ENCODE results near the gene COPA.
"Not testable (repeated sequence)": the region's sequence is repeated elsewhere in the genome, so short reads cannot be mapped to it uniquely, and the experiment has no call there.

Gene COPA

DNA sequence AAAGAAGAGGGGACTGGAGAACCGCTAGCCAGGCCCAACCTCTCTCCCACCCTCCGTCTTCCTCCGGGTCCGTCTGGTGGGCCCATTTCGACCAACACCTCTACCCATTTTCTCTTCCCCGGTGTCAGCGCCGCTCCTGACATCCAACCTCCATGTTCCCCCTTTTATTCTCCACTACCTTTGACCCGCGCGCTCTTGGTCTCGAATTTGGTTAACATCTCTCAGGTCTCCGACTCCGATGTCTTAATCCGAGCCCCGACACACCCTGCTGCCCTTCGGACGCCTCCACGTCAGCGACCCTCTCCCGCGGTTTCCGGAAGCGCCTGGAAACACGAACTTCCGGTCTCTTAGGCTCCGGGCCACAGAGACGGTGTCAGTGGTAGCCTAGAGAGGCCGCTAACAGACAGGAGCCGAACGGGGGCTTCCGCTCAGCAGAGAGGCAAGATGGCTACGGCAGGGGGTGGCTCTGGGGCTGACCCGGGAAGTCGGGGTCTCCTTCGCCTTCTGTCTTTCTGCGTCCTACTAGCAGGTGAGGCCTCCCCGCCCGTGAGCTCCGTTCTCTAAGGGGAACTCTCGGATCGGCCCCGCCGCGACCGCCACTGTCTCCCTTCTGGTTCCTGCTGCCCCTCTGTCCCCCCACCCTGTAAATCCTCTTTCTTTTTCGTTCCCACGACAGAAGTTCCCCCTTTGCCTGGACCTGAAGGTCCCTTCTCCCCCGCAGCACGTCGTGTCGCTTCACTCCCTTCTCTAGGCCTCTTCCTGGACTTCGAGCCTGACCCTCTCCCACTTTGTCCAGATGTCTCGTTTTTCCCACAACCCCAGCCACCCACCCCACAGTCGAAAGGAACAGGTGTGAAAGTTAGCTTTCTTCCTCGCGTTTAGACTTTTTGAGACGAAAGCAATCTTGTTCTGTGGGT lies at the start of gene COPA, which contains the start of gene NCSTN:
Gene COPA, minus strand, starts transcription at position 298 of the 917 bp plus-strand sequence. Its CDS starts 80 bp downstream, at position 218.
Gene NCSTN, plus strand, starts transcription at position 431 of the 917 bp plus-strand sequence. Its CDS starts 14 bp downstream, at position 445.
- DNase-seq: peak; percentile 64

GRCh38 chr1:160388406-160388805 lies 45.4 kb upstream of the COPA start:
- not testable (repeated sequence) for DNase-seq

GRCh38 chr1:160384812-160385211 lies 41.8 kb upstream of the COPA start:
- not testable (repeated sequence) for DNase-seq

DNA sequence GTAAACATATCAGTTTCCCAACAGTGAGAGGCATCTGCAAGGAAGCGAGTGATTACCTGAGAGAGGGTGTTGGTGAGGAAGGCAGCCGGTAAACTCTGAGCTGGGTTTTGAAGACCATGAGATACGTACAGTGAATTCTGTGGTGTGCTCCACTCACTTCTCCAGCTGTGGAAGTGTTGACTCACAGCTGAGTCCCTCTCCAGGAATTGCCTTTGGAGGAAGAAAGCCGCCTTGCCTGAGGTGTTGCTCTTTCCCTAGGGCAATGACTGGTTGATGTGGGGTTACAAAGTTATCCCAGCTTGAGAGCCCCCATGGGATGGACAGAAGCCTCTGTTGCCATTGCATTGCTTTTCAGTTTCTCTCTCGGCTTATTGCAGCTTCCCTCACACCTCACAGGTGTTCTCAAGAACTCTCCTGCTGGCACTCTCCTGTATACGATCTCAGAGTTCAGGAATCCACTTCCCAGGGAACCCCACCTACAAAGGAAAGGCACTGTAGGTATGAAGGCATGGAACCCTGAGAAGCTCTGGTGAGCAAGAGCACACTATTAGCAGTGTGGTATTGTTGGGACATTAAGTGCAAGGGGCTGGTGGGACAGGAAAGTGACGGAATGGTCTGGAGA lies 34.6 kb upstream of the COPA start:
- peak; percentile 40 for DNase-seq

GRCh38 chr1:160376525-160377131 lies 33.6 kb upstream of the COPA start:
- no peak for DNase-seq

DNA sequence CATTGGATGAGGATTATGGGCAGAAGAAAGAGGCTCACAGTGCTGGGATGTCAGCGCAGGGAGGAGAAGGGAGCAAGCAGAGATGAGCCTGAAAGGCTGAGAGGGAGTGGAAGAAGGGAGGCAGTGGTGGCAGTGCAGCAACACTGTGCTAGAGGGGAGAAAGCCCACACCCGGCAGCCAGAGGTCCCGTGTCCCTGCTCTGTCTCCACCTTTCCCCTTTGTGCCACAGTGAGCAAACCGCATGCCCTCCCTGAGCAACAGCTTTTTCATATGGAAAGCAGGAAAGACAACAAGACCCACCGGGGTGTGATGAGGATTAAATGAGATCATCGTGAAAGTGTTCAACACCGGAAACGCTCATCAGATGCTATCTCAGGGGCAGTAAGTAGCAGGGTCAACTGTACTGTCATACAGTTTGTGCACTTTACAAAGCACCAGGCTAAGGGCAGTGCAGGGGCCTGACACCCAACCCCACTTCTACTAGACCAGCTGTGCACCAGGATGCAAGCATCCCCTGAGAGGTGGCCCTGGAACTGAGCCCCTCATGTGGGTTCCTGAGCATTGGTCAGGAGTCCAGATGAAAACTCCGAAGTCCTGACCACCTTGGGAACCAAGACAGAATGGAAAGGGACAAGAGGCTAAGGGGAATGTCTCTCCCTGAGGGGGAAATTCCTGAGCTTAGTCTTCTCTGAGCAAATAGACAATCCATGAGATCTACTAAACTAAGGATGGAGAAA lies 32.9 kb upstream of the COPA start:
- DNase-seq: no peak

DNA sequence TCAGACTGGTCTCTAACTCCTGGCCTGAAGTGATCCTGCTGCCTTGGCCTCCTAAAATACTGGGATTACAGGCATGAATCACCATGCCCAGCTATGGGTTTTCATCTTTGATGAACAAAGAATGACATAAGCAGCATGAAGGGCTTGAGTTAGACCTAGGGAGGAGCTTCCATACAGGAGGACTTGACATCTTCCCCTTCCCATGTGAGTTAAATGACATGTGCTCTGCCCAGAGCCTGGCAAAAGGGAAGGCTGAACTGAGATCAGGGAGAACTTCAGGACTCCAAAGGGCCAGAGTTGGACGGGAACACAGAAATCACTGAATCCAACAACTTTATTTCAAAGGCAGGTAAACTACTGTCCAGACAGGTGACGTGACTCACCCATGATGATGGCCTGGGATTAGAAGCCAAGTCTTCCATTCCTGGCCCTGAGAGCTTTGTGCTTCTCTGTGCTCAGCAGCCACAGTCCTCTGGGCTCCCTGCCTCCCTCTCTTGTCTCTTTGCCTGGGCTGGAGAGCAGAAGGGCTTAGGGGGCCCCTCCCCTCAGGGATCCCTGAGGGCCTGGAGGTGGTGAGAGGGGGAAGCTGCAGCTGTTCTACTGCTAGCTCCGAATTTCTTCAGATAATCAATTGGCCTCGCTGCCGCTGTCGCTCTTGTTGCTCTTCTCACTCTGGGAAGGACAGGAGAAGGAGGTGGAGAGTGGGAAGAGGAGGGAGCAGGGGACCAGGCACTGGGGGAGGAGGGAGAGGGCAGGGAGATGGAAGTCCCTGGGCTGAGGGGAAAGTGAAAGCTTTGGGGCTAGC lies 31.5 kb upstream of the COPA start:
- no peak for DNase-seq

DNA sequence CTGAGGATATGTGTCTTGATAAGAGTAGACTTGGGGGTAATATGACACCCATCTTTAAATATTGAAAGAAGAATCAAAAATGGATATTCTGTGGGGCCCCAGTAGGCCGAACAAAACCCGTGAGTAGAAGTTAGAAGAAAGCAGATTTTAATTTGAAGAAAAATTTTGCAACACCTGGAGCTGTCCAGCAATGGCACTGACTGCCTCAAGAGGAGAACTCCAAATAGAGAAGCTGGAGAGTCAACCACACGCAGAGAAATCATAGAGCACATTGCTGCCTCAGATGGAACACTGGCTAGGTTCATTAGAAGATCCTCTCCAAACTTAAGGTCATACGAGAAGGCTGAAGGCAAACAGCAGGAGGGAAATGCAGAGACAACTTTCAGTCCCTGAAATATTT lies 30.6 kb upstream of the COPA start:
- DNase-seq: no peak

- no peak for DNase-seq
Measured at GRCh38 chr1:160371756-160372155, 28.7 kb upstream of the COPA start.

DNA sequence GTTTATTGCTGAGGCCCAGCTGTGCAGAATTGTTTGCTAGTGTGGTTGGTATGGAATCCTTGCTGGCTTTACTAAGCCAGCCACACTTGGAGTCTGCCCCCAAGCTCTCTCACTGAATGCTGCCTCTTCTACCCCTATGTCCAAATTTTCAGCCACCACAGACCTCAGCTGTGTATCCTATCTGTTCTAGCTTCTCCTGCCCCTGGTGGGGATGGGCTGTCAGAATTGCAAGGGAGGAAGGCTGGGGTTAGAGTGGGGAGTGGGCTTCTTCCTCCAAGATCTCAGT lies 28.2 kb upstream of the COPA start:
- no peak for DNase-seq

GRCh38 chr1:160370561-160371345 lies 27.7 kb upstream of the COPA start:
- no peak for DNase-seq

DNA sequence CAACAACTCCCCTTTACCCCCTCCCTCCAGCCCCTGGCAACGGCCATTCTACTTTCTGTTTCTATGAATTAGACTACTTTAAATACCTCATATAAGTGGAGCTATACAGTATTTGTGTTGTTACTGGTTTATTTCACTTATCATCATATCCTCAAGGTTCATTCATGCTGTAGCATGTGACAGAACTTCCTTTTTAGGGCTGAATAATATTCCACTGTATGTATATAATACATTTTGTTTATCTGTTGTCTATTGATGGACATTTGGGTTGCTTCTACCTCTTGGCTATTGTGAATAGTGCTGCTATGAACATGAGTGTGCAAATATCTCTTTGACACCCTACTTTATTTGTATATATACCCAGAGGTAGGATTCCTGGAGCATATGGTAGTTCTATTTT lies 26.0 kb upstream of the COPA start:
- no peak for DNase-seq

- no peak for DNase-seq
Measured at GRCh38 chr1:160367934-160368923, 25.2 kb upstream of the COPA start.

DNA sequence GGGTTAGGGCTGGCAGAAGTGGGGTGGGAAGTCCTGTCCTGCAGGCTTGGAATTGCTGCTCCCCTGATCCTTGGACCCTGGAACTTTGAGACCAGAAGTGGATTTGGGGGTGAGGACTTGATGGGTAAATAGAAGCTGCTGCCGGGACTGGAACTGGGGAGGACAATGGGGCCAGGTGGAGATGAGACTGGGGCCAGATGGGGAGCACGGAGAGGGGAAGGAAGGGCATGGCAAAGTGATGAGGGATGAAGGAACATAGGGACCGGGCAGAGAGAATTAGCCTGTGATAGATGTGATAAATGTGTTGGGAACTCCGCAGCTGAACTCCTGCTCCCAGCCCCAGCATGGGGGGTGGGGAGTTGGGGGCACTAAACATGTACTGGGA lies 24.5 kb upstream of the COPA start:
- DNase-seq: no peak

GRCh38 chr1:160366731-160367515 lies 23.9 kb upstream of the COPA start, which contains the start of gene NHLH1:
NHLH1 (plus strand) TSS chr1:160367071; CDS start chr1:160370732, 3,661 bp downstream.
- DNase-seq: no peak

DNA sequence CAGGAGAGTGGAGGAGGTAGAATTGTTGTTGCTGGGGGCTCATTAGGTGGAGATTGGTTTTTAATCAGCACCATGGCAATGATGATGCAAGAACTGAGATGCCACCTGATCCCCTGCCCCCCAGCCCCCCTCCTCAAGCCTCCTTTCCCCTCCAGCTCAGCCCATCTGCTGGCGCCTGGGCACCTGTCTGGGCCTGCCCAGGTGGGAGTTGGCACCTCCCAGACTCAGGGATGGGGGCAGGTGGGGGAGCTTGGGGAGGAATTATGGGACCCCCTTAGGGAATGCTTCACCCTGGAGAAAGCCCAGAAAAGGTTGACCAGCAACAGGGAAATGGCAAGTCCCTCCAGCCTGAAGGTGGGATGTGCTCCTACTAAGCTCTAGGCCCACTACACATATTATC lies 22.3 kb upstream of the COPA start:
- DNase-seq: no peak

GRCh38 chr1:160363951-160364735 lies 21.1 kb upstream of the COPA start:
- DNase-seq: no peak

DNA sequence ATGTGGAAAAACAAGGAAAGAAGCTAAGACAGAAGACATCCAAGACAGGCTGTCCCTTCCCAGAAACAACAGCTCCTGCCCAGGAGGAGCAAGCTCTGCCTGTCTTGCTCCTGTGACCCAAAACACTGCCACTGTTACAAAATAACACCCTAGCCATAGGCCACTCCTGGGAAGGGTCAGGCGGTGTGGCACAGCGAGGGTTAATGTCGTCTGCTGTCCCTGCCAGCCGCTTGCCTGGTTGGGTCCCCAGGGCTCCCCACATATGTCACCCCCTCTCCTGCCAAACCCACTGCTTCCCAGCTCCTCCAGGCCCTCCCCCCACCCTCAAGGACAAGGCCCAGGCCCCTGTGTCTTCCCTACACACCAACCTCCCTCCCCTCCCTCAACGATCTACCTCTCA lies 20.0 kb upstream of the COPA start:
- DNase-seq: no peak
